CD4-positive, alpha-beta T cell (primary cell): ENCODE results near the gene PI4K2A. TPM values are rescaled to one million over a fixed set of nuclear protein-coding genes. Genes with fewer than 3 reads are reported as not detected.
A peak's percentile ranks its signal among the peaks of the same experiment; 100 is the strongest.

Experiments
- ATAC-seq: fragments of 200-7000 bp; cut with Tn5 transposase; one replicate; pipeline ENCODE4 v1.10.0; 2022; ENCODE audit warnings: mild to moderate bottlenecking; ENCODE audit not compliant: poor library complexity
- CTCF ChIA-PET: fragments of 350-600 bp; sonication (Branson Sonifier 250); formaldehyde crosslinking; loops from one replicate; lab custom pipeline; 2021; ENCODE audit warnings: antibody characterized with exemption, inconsistent platforms; lab: Charles Lee
- POLR2A ChIA-PET: fragments of 350-600 bp; sonication (Branson Sonifier 250); formaldehyde crosslinking; loops from one replicate; lab custom pipeline; 2021; ENCODE audit warnings: antibody characterized with exemption, inconsistent platforms; lab: Charles Lee
- DNase-seq, 14 experiments: peaks; one replicate each; pipeline ENCODE4 v3.0.0-alpha.2; 2013 to 2020; ENCODE audit warnings: mixed read lengths in 2 of 14
- H3K27ac ChIP-seq, 2 donors: one replicate each; pipeline versions ENCODE4 v1.5.1 to v1.7.0; 2013; ENCODE audit warnings: low read length in 2 of 2, low read depth in 1 of 2, mild to moderate bottlenecking in 1 of 2
- H3K27me3 ChIP-seq, 2 experiments: 1 replicate in 1 of 2; 2 replicates in 1 of 2; pipeline versions ENCODE4 v1.6.1 to v1.7.0; 2013; ENCODE audit warnings: low read length in 2 of 2, control low read depth in 1 of 2, mild to moderate bottlenecking in 1 of 2, moderate library complexity in 1 of 2; ENCODE audit not compliant: insufficient read depth in 2 of 2, control insufficient read depth in 1 of 2
- H3K36me3 ChIP-seq: one replicate; pipeline ENCODE4 v1.6.1; 2013; ENCODE audit warnings: low read length, control low read depth; ENCODE audit not compliant: insufficient read depth
- H3K4me1 ChIP-seq: one replicate; pipeline ENCODE4 v1.6.1; 2013; ENCODE audit warnings: low read length, control low read depth; ENCODE audit not compliant: insufficient read depth
- H3K4me3 ChIP-seq: one replicate; pipeline ENCODE4 v1.5.1; 2013; ENCODE audit warnings: mild to moderate bottlenecking, low read length, moderate library complexity
- H3K9me3 ChIP-seq, 2 experiments: 1 replicate in 1 of 2; 2 replicates in 1 of 2; pipeline versions ENCODE4 v1.6.1 to v1.7.0; 2013; ENCODE audit warnings: low read length in 2 of 2, mild to moderate bottlenecking in 2 of 2, control low read depth in 1 of 2, moderate library complexity in 1 of 2; ENCODE audit not compliant: control insufficient read depth in 1 of 2, insufficient read depth in 1 of 2
- H3K27ac Mint-ChIP-seq: one replicate; pipeline ENCODE4 v1.8.0; 2020; ENCODE audit warnings: mixed read lengths
- H3K27me3 Mint-ChIP-seq: one replicate; pipeline ENCODE4 v1.8.0; 2021; ENCODE audit warnings: mixed read lengths
- H3K36me3 Mint-ChIP-seq: one replicate; pipeline ENCODE4 v1.8.0; 2021; ENCODE audit warnings: low read depth, mixed read lengths
- H3K4me1 Mint-ChIP-seq: one replicate; pipeline ENCODE4 v1.8.0; 2021; ENCODE audit warnings: low read depth, mixed read lengths
- H3K4me3 Mint-ChIP-seq: one replicate; pipeline ENCODE4 v1.8.0; 2020; ENCODE audit warnings: mild to moderate bottlenecking, mixed read lengths
- H3K9me3 Mint-ChIP-seq: one replicate; pipeline ENCODE4 v1.8.0; 2020; ENCODE audit warnings: mixed read lengths
- CTCF ChIP-seq: fragments of 200-600 bp; IDR thresholded peaks from one replicate; pipeline ENCODE4 v1.8.0; 2022; ENCODE audit warnings: antibody characterized with exemption, mild to moderate bottlenecking
- intact Hi-C, 2 experiments: fragments of 100-400 bp; cut with DNase I in 1 of 2; cut with micrococcal nuclease in 1 of 2; formaldehyde crosslinking; loops; one replicate each; pipeline versions ENCODE4 v1.15.1 to v1.9.0; 2023 to 2025; cut with DNase I, micrococcal nuclease
- total RNA-seq, 174 experiments: library from RNA in 2 of 174; stranded (reverse) in 2 of 174; gene quantifications; one replicate each; pipeline ENCODE4 v1.2.3 and lab custom pipeline; 2021 to 2026

Gene PI4K2A
- total RNA-seq, 2 experiments from 2014 or later = 26.3 to 27.2 TPM

GRCh38 chr10:97715259-97715874 lies 74.9 kb downstream of the PI4K2A start:
- H3K36me3 Mint-ChIP-seq = no peaks in the 10 kb centered on the region
- H3K36me3 ChIP-seq = no peaks in the 10 kb centered on the region
- peaks cover 19% of the 10 kb centered on the region for H3K4me1 ChIP-seq
- ChIA-PET CTCF (interaction anchor here (0.6 kb wide), 1 partner anchor 135 kb away, joined by 3 read pairs; no protein-coding TSS in a partner anchor), POLR2A (interaction anchor here (2.4 to 2.6 kb wide), 2 partner anchors 21 to 29 kb away, joined by 13 to 14 read pairs; partner anchors contain the start of genes AVPI1 and ZFYVE27)
- peaks cover 18% of the 10 kb centered on the region for H3K27me3 Mint-ChIP-seq
- H3K4me1 Mint-ChIP-seq = peaks cover 15% of the 10 kb centered on the region
- no peaks in the 10 kb centered on the region for H3K9me3 ChIP-seq
- intact Hi-C loops = no loop called here
- no peak overlapping the region for H3K27ac Mint-ChIP-seq
- H3K27me3 ChIP-seq = peaks cover 0 to 4% of the 10 kb centered on the region in 2 experiments
- ATAC-seq (no peak), DNase-seq (no peak)
- TF ChIP-seq CTCF = no peak
- H3K27ac ChIP-seq = no peak overlapping the region
- H3K4me3 Mint-ChIP-seq = peak overlapping the region; percentile 100
- H3K4me3 ChIP-seq = no peak overlapping the region
- H3K9me3 Mint-ChIP-seq = no peaks in the 10 kb centered on the region

GRCh38 chr10:97717627-97718026 lies 77.2 kb downstream of the PI4K2A start:
- DNase-seq = no peak
- intact Hi-C loops = no loop called here
- H3K4me3 Mint-ChIP-seq = no peak overlapping the region
- no peak for ATAC-seq
- Histone ChIP-seq H3K9me3 (no peaks in the 10 kb centered on the region), H3K36me3 (no peaks in the 10 kb centered on the region), H3K27ac (no peak overlapping the region), H3K4me1 (peaks cover 19% of the 10 kb centered on the region), H3K27me3 (no peaks in the 10 kb centered on the region), H3K4me3 (no peak overlapping the region)
- no peak overlapping the region for H3K27ac Mint-ChIP-seq
- no peak for TF ChIP-seq CTCF
- CTCF ChIA-PET = no interaction called here
- no peaks in the 10 kb centered on the region for H3K36me3 Mint-ChIP-seq
- POLR2A ChIA-PET = no interaction called here
- H3K9me3 Mint-ChIP-seq = no peaks in the 10 kb centered on the region
- peaks cover 14% of the 10 kb centered on the region for H3K4me1 Mint-ChIP-seq
- H3K27me3 Mint-ChIP-seq = peaks cover 9% of the 10 kb centered on the region

GRCh38 chr10:97718178-97718577 lies 77.7 kb downstream of the PI4K2A start:
- ChIA-PET POLR2A (no interaction called here), CTCF (interaction anchor here (1.7 kb wide), 1 partner anchor 32 kb away, joined by 4 read pairs; no protein-coding TSS in a partner anchor)
- Mint-ChIP-seq H3K27ac (no peak overlapping the region), H3K27me3 (peaks cover 4% of the 10 kb centered on the region), H3K9me3 (no peaks in the 10 kb centered on the region), H3K4me3 (no peak overlapping the region), H3K36me3 (no peaks in the 10 kb centered on the region), H3K4me1 (peaks cover 9% of the 10 kb centered on the region)
- no peak for ATAC-seq
- Histone ChIP-seq H3K36me3 (no peaks in the 10 kb centered on the region), H3K27ac (no peak overlapping the region), H3K4me3 (no peak overlapping the region), H3K4me1 (peaks cover 14% of the 10 kb centered on the region), H3K27me3 (no peaks in the 10 kb centered on the region), H3K9me3 (no peaks in the 10 kb centered on the region)
- TF ChIP-seq CTCF = no peak
- intact Hi-C loops = no loop called here
- no peak for DNase-seq
